ENCODE data around the gene CREB5. TPM values are rescaled to one million over a fixed set of nuclear protein-coding genes. Genes with fewer than 3 reads are reported as not detected.

The CREB5 gene
- total RNA-seq, 2 experiments from 2014 or later = 0.19 to 0.22 TPM

- Histone ChIP-seq H3K9me3 (ENCODE audit: control insufficient read depth in 1 of 2, insufficient read depth in 1 of 2, low read length in 2 of 2) (no peaks in the 10 kb centered on the region), H3K4me1 (ENCODE audit: insufficient read depth, low read length) (no peaks in the 10 kb centered on the region), H3K4me3 (ENCODE audit: low read length) (no peak overlapping the region), H3K27me3 (ENCODE audit: control insufficient read depth in 1 of 2, insufficient read depth in 2 of 2, low read length in 2 of 2) (peaks cover 0 to 4% of the 10 kb centered on the region in 2 experiments), H3K36me3 (ENCODE audit: insufficient read depth, low read length) (no peaks in the 10 kb centered on the region), H3K27ac (ENCODE audit: low read depth in 1 of 2, low read length in 2 of 2) (no peak overlapping the region)
- TF ChIP-seq CTCF (IDR thresholded peaks at IDR 0.05) = no peak
- Mint-ChIP-seq H3K27me3 (peaks cover 17% of the 10 kb centered on the region), H3K36me3 (ENCODE audit: low read depth) (no peaks in the 10 kb centered on the region), H3K4me1 (ENCODE audit: low read depth) (no peaks in the 10 kb centered on the region), H3K4me3 (no peak overlapping the region), H3K27ac (no peak overlapping the region), H3K9me3 (no peaks in the 10 kb centered on the region)
- DNase-seq (no peak), ATAC-seq (ENCODE audit: poor library complexity) (no peak)
- POLR2A ChIA-PET = no interaction called here
- CTCF ChIA-PET = no interaction called here
- intact Hi-C loops (cut with DNase I, micrococcal nuclease) = loop anchor here in 1 of 2 experiments (5.0 kb wide), 1 partner anchor 332 kb away; no protein-coding TSS in a partner anchor
These were observed 217.0 kb downstream of the CREB5 start for GRCh38 chr7:28629216-28629842.

DNA sequence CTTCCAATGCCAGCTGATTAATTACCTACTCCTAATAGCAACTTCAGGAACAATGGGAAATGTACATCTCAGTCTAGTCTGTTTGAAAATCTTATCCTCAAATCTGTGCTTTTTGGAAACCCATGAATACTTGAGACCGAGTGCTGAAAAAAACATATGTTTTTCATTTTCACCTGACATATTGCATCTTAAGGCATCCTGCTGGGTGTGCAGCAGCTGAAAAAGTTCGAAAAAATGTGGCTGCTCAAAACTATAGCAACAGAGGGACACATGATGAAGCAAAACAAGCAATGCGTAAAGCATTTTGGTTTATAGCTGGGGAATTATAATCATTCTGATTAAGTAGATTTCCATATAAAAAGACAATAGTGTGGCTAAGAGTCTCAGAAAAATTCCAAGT, 218.0 kb downstream of the CREB5 start:
- no peaks in the 10 kb centered on the region for H3K4me1 Mint-ChIP-seq (ENCODE audit: low read depth)
- Histone ChIP-seq H3K36me3 (ENCODE audit: insufficient read depth, low read length) (no peaks in the 10 kb centered on the region), H3K4me3 (ENCODE audit: low read length) (no peak overlapping the region), H3K27ac (ENCODE audit: low read depth in 1 of 2, low read length in 2 of 2) (no peak overlapping the region), H3K4me1 (ENCODE audit: insufficient read depth, low read length) (no peaks in the 10 kb centered on the region), H3K27me3 (ENCODE audit: control insufficient read depth in 1 of 2, insufficient read depth in 2 of 2, low read length in 2 of 2) (peaks cover 0 to under 1% of the 10 kb centered on the region in 2 experiments), H3K9me3 (ENCODE audit: control insufficient read depth in 1 of 2, insufficient read depth in 1 of 2, low read length in 2 of 2) (no peaks in the 10 kb centered on the region)
- H3K4me3 Mint-ChIP-seq = no peak overlapping the region
- H3K27me3 Mint-ChIP-seq = peaks cover 17% of the 10 kb centered on the region
- no peak overlapping the region for H3K27ac Mint-ChIP-seq
- intact Hi-C loops (cut with DNase I, micrococcal nuclease) = no loop called here
- DNase-seq = no peak
- no peak for ATAC-seq (ENCODE audit: poor library complexity)
- H3K9me3 Mint-ChIP-seq = no peaks in the 10 kb centered on the region
- CTCF ChIA-PET = no interaction called here
- POLR2A ChIA-PET = no interaction called here
- H3K36me3 Mint-ChIP-seq (ENCODE audit: low read depth) = no peaks in the 10 kb centered on the region
- no peak for TF ChIP-seq CTCF (IDR thresholded peaks at IDR 0.05)

DNA sequence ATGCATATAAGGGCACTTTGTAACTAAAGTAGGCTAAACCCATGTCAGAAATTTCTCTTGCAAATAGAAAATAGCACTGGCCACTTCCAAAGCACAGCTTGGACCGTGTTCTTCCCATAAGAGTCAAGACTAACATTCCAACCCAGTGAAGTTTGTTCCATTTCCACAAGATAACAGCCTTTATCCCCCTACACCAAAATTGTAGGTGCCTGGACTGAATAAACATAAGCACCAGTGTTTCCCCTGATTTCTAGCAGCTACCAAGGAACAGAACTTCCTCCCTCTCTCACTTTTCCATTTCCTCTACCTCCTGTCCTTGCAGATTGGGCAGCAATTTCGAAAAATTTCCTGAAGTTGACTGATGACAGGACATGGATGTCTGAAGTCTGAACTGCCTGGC, 219.7 kb downstream of the CREB5 start:
- POLR2A ChIA-PET = no interaction called here
- CTCF ChIA-PET = no interaction called here
- Histone ChIP-seq H3K27ac (ENCODE audit: low read depth in 1 of 2, low read length in 2 of 2) (no peak overlapping the region), H3K4me1 (ENCODE audit: insufficient read depth, low read length) (no peaks in the 10 kb centered on the region), H3K4me3 (ENCODE audit: low read length) (no peak overlapping the region), H3K9me3 (ENCODE audit: control insufficient read depth in 1 of 2, insufficient read depth in 1 of 2, low read length in 2 of 2) (no peaks in the 10 kb centered on the region), H3K27me3 (ENCODE audit: control insufficient read depth in 1 of 2, insufficient read depth in 2 of 2, low read length in 2 of 2) (no peaks in the 10 kb centered on the region), H3K36me3 (ENCODE audit: insufficient read depth, low read length) (no peaks in the 10 kb centered on the region)
- intact Hi-C loops (cut with DNase I, micrococcal nuclease) = no loop called here
- H3K4me3 Mint-ChIP-seq = no peak overlapping the region
- no peaks in the 10 kb centered on the region for H3K4me1 Mint-ChIP-seq (ENCODE audit: low read depth)
- H3K36me3 Mint-ChIP-seq (ENCODE audit: low read depth) = no peaks in the 10 kb centered on the region
- DNase-seq (no peak), ATAC-seq (ENCODE audit: poor library complexity) (no peak)
- no peak overlapping the region for H3K27ac Mint-ChIP-seq
- H3K9me3 Mint-ChIP-seq = no peaks in the 10 kb centered on the region
- H3K27me3 Mint-ChIP-seq = peaks cover 17% of the 10 kb centered on the region
- TF ChIP-seq CTCF (IDR thresholded peaks at IDR 0.05) = no peak
